Measurements from ENCODE around the gene ARHGAP5. TPM values are rescaled to one million over a fixed set of nuclear protein-coding genes. Genes with fewer than 3 reads are reported as not detected.

The ARHGAP5 gene
- total and polyA plus RNA-seq, 4 experiments from 2014 or later, result 28.0 to 109 (median 71.8) TPM

DNA sequence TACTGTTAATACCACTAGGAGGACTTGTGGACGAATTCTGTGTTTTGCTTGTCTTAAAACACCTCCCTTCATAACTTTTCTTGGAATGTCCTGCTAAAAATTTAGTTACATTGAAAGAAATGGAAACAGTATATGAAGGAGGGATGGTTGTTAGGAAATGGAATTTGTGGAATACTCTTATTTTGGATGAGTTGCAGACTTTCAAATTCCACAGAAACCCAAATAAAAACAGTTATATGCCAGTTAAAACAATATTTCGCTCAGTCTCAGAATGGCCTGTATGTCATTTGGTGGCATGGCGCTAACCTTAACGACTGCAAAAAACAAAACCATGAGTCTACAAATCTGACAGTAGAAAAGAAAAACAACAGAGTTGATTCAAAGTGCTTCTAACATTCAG is 12.2 kb upstream of the ARHGAP5 start:
- H3K4me1 ChIP-seq (ENCODE audit: insufficient read depth, low read length), result no peaks in the 10 kb centered on the region
- H3K36me3 Mint-ChIP-seq, result no peaks in the 10 kb centered on the region
- intact Hi-C loops (cut with micrococcal nuclease), result no loop called here
- H3K36me3 ChIP-seq (ENCODE audit: insufficient read depth, low read length), result no peaks in the 10 kb centered on the region
- H3K4me1 Mint-ChIP-seq, result no peaks in the 10 kb centered on the region
- peaks cover 0 to 3% (median 0%) of the 10 kb centered on the region in 8 donors for H3K9me3 Mint-ChIP-seq
- no peak overlapping the region for H3K4me3 ChIP-seq (ENCODE audit: low read length in 2 of 2)
- no peaks in the 10 kb centered on the region for H3K27me3 ChIP-seq (ENCODE audit: insufficient read depth, low read length)
- CTCF ChIA-PET (ENCODE audit: partially characterized antibody), result interaction anchor here (12.2 kb wide), 1 partner anchor 185 kb away, joined by 347 read pairs; no protein-coding TSS in a partner anchor
- no peak overlapping the region for H3K27ac ChIP-seq (ENCODE audit: low read depth, low read length)
- no peaks in the 10 kb centered on the region for H3K9me3 ChIP-seq (ENCODE audit: control insufficient read depth in 1 of 2, low read length in 2 of 2)
- H3K4me3 Mint-ChIP-seq, result no peak overlapping the region
- no peak for DNase-seq
- peaks cover 3 to 5% of the 10 kb centered on the region in 2 donors for H3K27me3 Mint-ChIP-seq
- POLR2A ChIA-PET (ENCODE audit: partially characterized antibody), result interaction anchor here (0.5 kb wide), 1 partner anchor 245 kb away, joined by 3 read pairs; no protein-coding TSS in a partner anchor
- H3K27ac Mint-ChIP-seq, result no peak overlapping the region

DNA sequence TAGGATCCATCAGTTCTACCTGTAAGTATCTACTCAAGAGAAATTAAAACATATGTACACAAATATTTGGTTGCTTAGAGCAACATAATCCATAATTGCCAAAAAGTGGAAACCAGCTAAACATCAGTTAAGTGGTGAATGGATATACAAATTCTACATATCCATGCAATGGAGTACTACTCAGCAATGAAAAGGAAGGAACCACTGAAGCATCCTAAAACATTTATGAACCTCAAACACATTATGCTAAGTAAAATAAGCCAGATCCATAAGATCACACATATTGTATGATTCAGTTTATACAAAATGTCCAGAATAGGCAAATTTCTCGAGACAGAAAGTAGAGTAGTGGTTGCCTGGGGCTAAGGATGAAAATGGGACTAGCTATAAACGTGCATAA is 8.4 kb upstream of the ARHGAP5 start:
- no peaks in the 10 kb centered on the region for H3K4me1 ChIP-seq (ENCODE audit: insufficient read depth, low read length)
- intact Hi-C loops (cut with micrococcal nuclease), result no loop called here
- no peak overlapping the region for H3K4me3 ChIP-seq (ENCODE audit: low read length in 2 of 2)
- H3K27me3 Mint-ChIP-seq, result peaks cover 2 to 3% of the 10 kb centered on the region in 2 donors
- H3K4me1 Mint-ChIP-seq, result peaks cover under 1 to 4% (median 3%) of the 10 kb centered on the region in 4 donors
- peak overlapping the region in 2 of 7 donors; percentile 4 to 63 for H3K27ac Mint-ChIP-seq
- H3K36me3 Mint-ChIP-seq, result no peaks in the 10 kb centered on the region
- no peaks in the 10 kb centered on the region for H3K9me3 ChIP-seq (ENCODE audit: control insufficient read depth in 1 of 2, low read length in 2 of 2)
- no peaks in the 10 kb centered on the region for H3K36me3 ChIP-seq (ENCODE audit: insufficient read depth, low read length)
- POLR2A ChIA-PET (ENCODE audit: partially characterized antibody), result no interaction called here
- H3K9me3 Mint-ChIP-seq, result peaks cover 0 to 3% (median 0%) of the 10 kb centered on the region in 8 donors
- DNase-seq, result no peak
- H3K27ac ChIP-seq (ENCODE audit: low read depth, low read length), result no peak overlapping the region
- CTCF ChIA-PET (ENCODE audit: partially characterized antibody), result interaction anchor here (2.0 to 12.2 kb wide), 2 partner anchors 142 to 181 kb away, joined by 6 to 347 read pairs; no protein-coding TSS in a partner anchor
- H3K27me3 ChIP-seq (ENCODE audit: insufficient read depth, low read length), result no peaks in the 10 kb centered on the region
- no peak overlapping the region for H3K4me3 Mint-ChIP-seq

- peaks cover 2% of the 10 kb centered on the region for H3K4me1 ChIP-seq (ENCODE audit: insufficient read depth, low read length)
Measured at GRCh38 chr14:32070282-32070681, 6.8 kb upstream of the ARHGAP5 start.

GRCh38 chr14:32072676-32073075 is 4.4 kb upstream of the ARHGAP5 start:
- peaks cover 0 to 3% (median 0%) of the 10 kb centered on the region in 8 donors for H3K9me3 Mint-ChIP-seq
- Histone ChIP-seq H3K27me3 (ENCODE audit: insufficient read depth, low read length) (no peaks in the 10 kb centered on the region), H3K9me3 (ENCODE audit: control insufficient read depth in 1 of 2, low read length in 2 of 2) (no peaks in the 10 kb centered on the region), H3K4me3 (ENCODE audit: low read length in 2 of 2) (no peak overlapping the region), H3K4me1 (ENCODE audit: insufficient read depth, low read length) (peaks cover 9% of the 10 kb centered on the region), H3K36me3 (ENCODE audit: insufficient read depth, low read length) (no peaks in the 10 kb centered on the region), H3K27ac (ENCODE audit: low read depth, low read length) (no peak overlapping the region)
- H3K4me3 Mint-ChIP-seq, result no peak overlapping the region
- ChIA-PET POLR2A (ENCODE audit: partially characterized antibody) (interaction anchor here (1.2 to 1.9 kb wide), 3 partner anchors 30 to 178 kb away, joined by 4 to 10 read pairs (median 5); partner anchors contain the start of gene RNU6-8), CTCF (ENCODE audit: partially characterized antibody) (interaction anchor here (0.8 to 12.2 kb wide), 17 partner anchors 9 to 186 kb away, joined by 3 to 347 read pairs (median 4); partner anchors contain the start of gene RNU6-8)
- H3K36me3 Mint-ChIP-seq, result peaks cover 0 to 6% of the 10 kb centered on the region in 2 donors
- no peak overlapping the region for H3K27ac Mint-ChIP-seq
- intact Hi-C loops (cut with micrococcal nuclease), result loop anchor here (1.0 to 10.0 kb wide), 5 partner anchors 146 to 1448 kb away; partner anchors contain the start of gene SCFD1
- no peak for DNase-seq
- peaks cover 0 to 2% of the 10 kb centered on the region in 2 donors for H3K27me3 Mint-ChIP-seq
- peaks cover 6 to 18% (median 12%) of the 10 kb centered on the region in 4 donors for H3K4me1 Mint-ChIP-seq

More at GRCh38 chr14:32070282-32070681, 6.8 kb upstream of the ARHGAP5 start:
- no peak overlapping the region for H3K4me3 ChIP-seq (ENCODE audit: low read length in 2 of 2)
- DNase-seq, result no peak
- ChIA-PET POLR2A (ENCODE audit: partially characterized antibody) (no interaction called here), CTCF (ENCODE audit: partially characterized antibody) (interaction anchor here (1.2 to 12.2 kb wide), 5 partner anchors 11 to 179 kb away, joined by 3 to 347 read pairs (median 6); no protein-coding TSS in a partner anchor)
- H3K27me3 ChIP-seq (ENCODE audit: insufficient read depth, low read length), result no peaks in the 10 kb centered on the region
- intact Hi-C loops (cut with micrococcal nuclease), result loop anchor here (10.0 kb wide), 2 partner anchors 395 to 1445 kb away; partner anchors contain the start of gene SCFD1
- no peaks in the 10 kb centered on the region for H3K9me3 ChIP-seq (ENCODE audit: control insufficient read depth in 1 of 2, low read length in 2 of 2)
- Mint-ChIP-seq H3K4me1 (peaks cover 1 to 7% (median 5%) of the 10 kb centered on the region in 4 donors), H3K4me3 (no peak overlapping the region), H3K27me3 (peaks cover 0 to 2% of the 10 kb centered on the region in 2 donors), H3K27ac (no peak overlapping the region), H3K9me3 (peaks cover 0 to 3% (median 0%) of the 10 kb centered on the region in 8 donors), H3K36me3 (no peaks in the 10 kb centered on the region)
- no peaks in the 10 kb centered on the region for H3K36me3 ChIP-seq (ENCODE audit: insufficient read depth, low read length)
- no peak overlapping the region for H3K27ac ChIP-seq (ENCODE audit: low read depth, low read length)

- CTCF ChIA-PET (ENCODE audit: partially characterized antibody), result interaction anchor here (0.8 to 12.2 kb wide), 19 partner anchors 10 to 185 kb away, joined by 3 to 347 read pairs (median 4); partner anchors contain the start of gene RNU6-8
- Histone ChIP-seq H3K27ac (ENCODE audit: low read depth, low read length) (no peak overlapping the region), H3K36me3 (ENCODE audit: insufficient read depth, low read length) (no peaks in the 10 kb centered on the region), H3K4me1 (ENCODE audit: insufficient read depth, low read length) (peaks cover 16% of the 10 kb centered on the region), H3K9me3 (ENCODE audit: control insufficient read depth in 1 of 2, low read length in 2 of 2) (no peaks in the 10 kb centered on the region), H3K27me3 (ENCODE audit: insufficient read depth, low read length) (no peaks in the 10 kb centered on the region), H3K4me3 (ENCODE audit: low read length in 2 of 2) (no peak overlapping the region)
- H3K4me3 Mint-ChIP-seq, result peak overlapping the region in 3 of 8 donors; percentile 24 to 75 (median 27)
- peaks cover 0 to 2% of the 10 kb centered on the region in 2 donors for H3K27me3 Mint-ChIP-seq
- peak; percentile 76 to 81 (median 76) for DNase-seq
- peaks cover 0 to 2% (median 0%) of the 10 kb centered on the region in 8 donors for H3K9me3 Mint-ChIP-seq
- intact Hi-C loops (cut with micrococcal nuclease), result loop anchor here (1.0 to 10.0 kb wide), 5 partner anchors 147 to 1449 kb away; partner anchors contain the start of gene SCFD1
- H3K4me1 Mint-ChIP-seq, result peaks cover 7 to 28% (median 18%) of the 10 kb centered on the region in 4 donors
- H3K27ac Mint-ChIP-seq, result peak overlapping the region in 2 of 7 donors; percentile 29 to 77
- peaks cover 0 to 14% of the 10 kb centered on the region in 2 donors for H3K36me3 Mint-ChIP-seq
- POLR2A ChIA-PET (ENCODE audit: partially characterized antibody), result interaction anchor here (0.8 to 1.9 kb wide), 4 partner anchors 29 to 179 kb away, joined by 4 to 10 read pairs (median 4); partner anchors contain the start of gene RNU6-8
Measured at GRCh38 chr14:32073537-32074189, 3.4 kb upstream of the ARHGAP5 start.

DNA sequence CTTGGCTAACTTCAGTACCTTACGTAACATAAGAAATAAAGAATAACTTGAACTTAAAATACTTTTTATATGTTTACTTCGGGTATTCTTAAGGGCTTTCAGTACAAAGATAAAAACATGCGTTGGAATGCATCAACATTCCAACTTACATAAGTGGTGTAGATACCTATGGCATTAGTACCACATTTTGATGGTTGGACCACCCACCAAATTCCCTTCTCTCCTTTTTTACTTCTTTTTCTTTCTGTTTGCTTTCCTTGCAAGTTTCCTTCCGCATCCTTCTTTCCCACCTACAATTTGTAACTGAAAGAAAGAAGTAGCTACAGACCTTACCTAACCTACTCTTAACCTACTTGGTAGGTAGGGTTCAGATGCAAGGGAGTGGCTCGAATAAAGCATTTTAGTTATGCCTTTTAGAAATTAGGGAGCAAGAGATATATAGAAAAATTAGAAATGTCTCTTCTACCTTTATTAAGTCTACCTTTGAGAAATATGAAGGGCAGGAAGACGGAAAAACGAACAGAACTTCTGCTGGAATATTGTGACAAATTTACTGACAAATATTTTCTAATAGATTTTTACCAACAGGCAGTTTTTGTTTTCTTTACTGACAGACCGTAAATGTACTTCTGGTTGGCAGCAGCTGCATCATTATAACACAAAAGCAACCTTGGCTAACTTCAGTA is 2.1 kb upstream of the ARHGAP5 start:
- ChIA-PET POLR2A (ENCODE audit: partially characterized antibody) (interaction anchor here (1.0 to 1.8 kb wide), 2 partner anchors 176 to 180 kb away, joined by 3 to 10 read pairs; no protein-coding TSS in a partner anchor), CTCF (ENCODE audit: partially characterized antibody) (interaction anchor here (1.8 to 12.2 kb wide), 2 partner anchors 135 to 175 kb away, joined by 4 to 347 read pairs; no protein-coding TSS in a partner anchor)
- intact Hi-C loops (cut with micrococcal nuclease), result loop anchor here (5.0 to 10.0 kb wide), 7 partner anchors 42 to 1518 kb away; partner anchors contain the start of genes AP4S1, G2E3, HECTD1 and SCFD1
- no peaks in the 10 kb centered on the region for H3K9me3 ChIP-seq (ENCODE audit: control insufficient read depth in 1 of 2, low read length in 2 of 2)
- Mint-ChIP-seq H3K27ac (peak overlapping the region in 3 of 7 donors; percentile 9 to 95 (median 41)), H3K4me1 (peaks cover 14 to 37% (median 26%) of the 10 kb centered on the region in 4 donors), H3K36me3 (peaks cover 0 to 14% of the 10 kb centered on the region in 2 donors), H3K4me3 (peak overlapping the region in 5 of 8 donors; percentile 20 to 53 (median 29)), H3K9me3 (no peaks in the 10 kb centered on the region), H3K27me3 (peaks cover 0 to 2% of the 10 kb centered on the region in 2 donors)
- no peak overlapping the region for H3K27ac ChIP-seq (ENCODE audit: low read depth, low read length)
- no peak overlapping the region for H3K4me3 ChIP-seq (ENCODE audit: low read length in 2 of 2)
- H3K27me3 ChIP-seq (ENCODE audit: insufficient read depth, low read length), result no peaks in the 10 kb centered on the region
- DNase-seq, result no peak
- H3K36me3 ChIP-seq (ENCODE audit: insufficient read depth, low read length), result no peaks in the 10 kb centered on the region
- H3K4me1 ChIP-seq (ENCODE audit: insufficient read depth, low read length), result peaks cover 29% of the 10 kb centered on the region
